Thyroid gland (tissue), 4 donors: ENCODE data around the gene HPN. TPM values are rescaled to one million over a fixed set of nuclear protein-coding genes. Genes with fewer than 3 reads are reported as not detected.

ENCODE experiments used
- DNase-seq, 2 donors: peaks; one replicate each; pipeline ENCODE4 v3.0.0-alpha.2; 2019
- H3K27ac ChIP-seq, 3 donors: fragments of 200-600 bp; sonication (generic); 1 replicate in 2 of 3; 2 replicates in 1 of 3; pipeline ENCODE4 v1.5.1; 2016 to 2019; ENCODE audit warnings: mild to moderate bottlenecking in 1 of 3, moderate library complexity in 1 of 3
- H3K27me3 ChIP-seq: fragments of 200-600 bp; sonication (generic); one replicate; pipeline ENCODE4 v1.5.1; 2019
- H3K36me3 ChIP-seq, 2 donors: fragments of 200-600 bp; sonication (generic); one replicate each; pipeline ENCODE4 v1.5.1; 2016 to 2019
- H3K4me1 ChIP-seq, 2 donors: fragments of 200-600 bp; sonication (generic); one replicate each; pipeline ENCODE4 v1.5.1; 2017 to 2019
- H3K4me3 ChIP-seq, 3 donors: fragments of 200-600 bp; sonication (generic); replicated peaks in 1 of 3; 1 replicate in 2 of 3; 2 replicates in 1 of 3; pipeline ENCODE4 v1.5.1; 2016; ENCODE audit warnings: mild to moderate bottlenecking in 1 of 3
- H3K9me3 ChIP-seq: fragments of 200-600 bp; sonication (generic); one replicate; pipeline ENCODE4 v1.5.1; 2017
- CTCF ChIP-seq, 6 experiments: fragments of 200-600 bp in 3 of 6; fragments of 450-650 bp in 3 of 6; sonication (generic) in 3 of 6; IDR thresholded peaks; one replicate each; pipeline ENCODE4 v1.5.1; 2016 to 2019; ENCODE audit warnings: antibody characterized with exemption in 6 of 6, mild to moderate bottlenecking in 2 of 6, inconsistent platforms in 1 of 6, moderate library complexity in 1 of 6
- POLR2A ChIP-seq, 2 donors: fragments of 450-650 bp; IDR thresholded peaks; one replicate each; pipeline ENCODE4 v1.6.1; 2017; ENCODE audit warnings: antibody characterized with exemption in 2 of 2, mild to moderate bottlenecking in 2 of 2, moderate library complexity in 1 of 2
- WGBS, 2 donors: methylation state at CpG; one replicate each; pipeline ENCODE4 v1.1.5; 2017; 5-methylcytosine and 5-hydroxymethylcytosine counted together
- intact Hi-C: fragments of 100-400 bp; cut with DNase I; formaldehyde crosslinking; loops from one replicate; pipeline ENCODE4 v1.15.1; 2023
- total RNA-seq, 4 donors: library from RNA; depleted of rRNA; stranded (reverse); fragments of >200 nt; gene quantifications; one replicate each; pipeline ENCODE4 v1.2.3, GENCODE V29; 2016

Gene HPN
- total RNA-seq, 4 donors from 2014 or later, result 16.3 to 19.3 (median 17.9) TPM

GRCh38 chr19:35088131-35088913, 46.8 kb downstream of the HPN start:
- no peak for DNase-seq
- Histone ChIP-seq H3K36me3 (no peaks in the 10 kb centered on the region), H3K4me1 (peaks cover 0 to 5% of the 10 kb centered on the region in 2 donors), H3K9me3 (no peaks in the 10 kb centered on the region), H3K27ac (no peak overlapping the region), H3K27me3 (no peaks in the 10 kb centered on the region), H3K4me3 (no peak overlapping the region)
- intact Hi-C loops, result no loop called here
- 77% methylated on average over 6 to 7 of the region's 8 CpGs for WGBS, 2 donors
- TF ChIP-seq POLR2A (IDR thresholded peaks at IDR 0.05), result no peak
- no peak for TF ChIP-seq CTCF (IDR thresholded peaks at IDR 0.05)

GRCh38 chr19:35089554-35089953, 48.0 kb downstream of the HPN start:
- H3K27me3 ChIP-seq, result no peaks in the 10 kb centered on the region
- whole genome bisulfite sequencing, 2 donors, result 86 to 89% methylated on average over 8 of the region's 8 CpGs
- intact Hi-C loops, result no loop called here

GRCh38 chr19:35090160-35090505, 48.6 kb downstream of the HPN start:
- 39 to 40% methylated on average over 9 of the region's 9 CpGs for WGBS, 2 donors
- Histone ChIP-seq H3K9me3 (no peaks in the 10 kb centered on the region), H3K36me3 (no peaks in the 10 kb centered on the region), H3K4me1 (peaks cover 0 to 5% of the 10 kb centered on the region in 2 donors), H3K27me3 (no peaks in the 10 kb centered on the region), H3K27ac (no peak overlapping the region), H3K4me3 (no peak overlapping the region)
- TF ChIP-seq CTCF (IDR thresholded peaks at IDR 0.05) (no peak), POLR2A (IDR thresholded peaks at IDR 0.05) (no peak)
- intact Hi-C loops, result no loop called here
- DNase-seq, result no peak

More at GRCh38 chr19:35089554-35089953, 48.0 kb downstream of the HPN start:
- Histone ChIP-seq H3K27ac (no peak overlapping the region), H3K9me3 (no peaks in the 10 kb centered on the region), H3K4me3 (no peak overlapping the region), H3K4me1 (peaks cover 0 to 5% of the 10 kb centered on the region in 2 donors), H3K36me3 (no peaks in the 10 kb centered on the region)
- no peak for DNase-seq
- TF ChIP-seq POLR2A (IDR thresholded peaks at IDR 0.05) (no peak), CTCF (IDR thresholded peaks at IDR 0.05) (no peak)

- DNase-seq, result peak; percentile 49 to 51
- no peaks in the 10 kb centered on the region for H3K27me3 ChIP-seq
- H3K9me3 ChIP-seq, result no peaks in the 10 kb centered on the region
- H3K27ac ChIP-seq, result no peak overlapping the region
- H3K4me3 ChIP-seq, result no peak overlapping the region
- H3K36me3 ChIP-seq, result no peaks in the 10 kb centered on the region
- H3K4me1 ChIP-seq, result peaks cover 0 to 5% of the 10 kb centered on the region in 2 donors
- 2 to 9% methylated on average over 14 to 27 of the region's 36 CpGs for WGBS, 2 donors
- intact Hi-C loops, result no loop called here
- no peak for TF ChIP-seq POLR2A (IDR thresholded peaks at IDR 0.05)
- peak in 5 of 6 experiments; percentile 15 to 69 (median 53) for TF ChIP-seq CTCF (IDR thresholded peaks at IDR 0.05)
Observed at GRCh38 chr19:35090506-35091214, 49.1 kb downstream of the HPN start.

GRCh38 chr19:35093430-35093829, 51.9 kb downstream of the HPN start:
- no peak for TF ChIP-seq CTCF (IDR thresholded peaks at IDR 0.05)
- no peak for TF ChIP-seq POLR2A (IDR thresholded peaks at IDR 0.05)
- Histone ChIP-seq H3K4me1 (peaks cover 0 to 5% of the 10 kb centered on the region in 2 donors), H3K9me3 (no peaks in the 10 kb centered on the region), H3K27ac (no peak overlapping the region), H3K36me3 (no peaks in the 10 kb centered on the region), H3K27me3 (no peaks in the 10 kb centered on the region), H3K4me3 (no peak overlapping the region)
- intact Hi-C loops, result no loop called here
- 90 to 96% methylated on average over 5 of the region's 5 CpGs for WGBS, 2 donors
- no peak for DNase-seq
